HUDEP-2 (cell line): ENCODE results near the gene HMCN2.

Source experiments
- DNase-seq, 76 experiments: peaks; one replicate each; lab custom pipeline; 2025; ENCODE audit not compliant: unreplicated experiment in 76 of 76; lab: John Stamatoyannopoulos, UW

Gene HMCN2

DNA sequence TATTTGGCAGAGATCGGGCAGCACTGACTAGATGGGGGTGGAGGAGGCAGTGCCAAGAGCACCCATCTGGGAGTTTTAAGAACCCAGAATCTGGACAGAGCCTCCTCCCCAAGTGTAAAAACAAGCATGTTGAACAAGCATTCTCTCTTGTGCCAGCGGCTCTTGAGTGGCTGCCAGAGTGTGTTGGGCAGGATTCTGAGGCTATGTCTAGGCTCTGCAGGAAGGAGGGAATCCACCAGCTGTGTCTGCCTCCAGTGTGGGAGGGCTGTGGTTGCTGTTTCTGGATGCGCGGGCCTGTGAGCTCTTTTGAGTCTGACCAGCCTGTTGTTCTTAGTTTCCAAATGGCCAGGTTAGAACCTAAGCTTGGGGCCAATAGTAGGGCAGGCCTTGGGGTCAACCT, 39.8 kb downstream of the HMCN2 start:
- no peak for DNase-seq

DNA sequence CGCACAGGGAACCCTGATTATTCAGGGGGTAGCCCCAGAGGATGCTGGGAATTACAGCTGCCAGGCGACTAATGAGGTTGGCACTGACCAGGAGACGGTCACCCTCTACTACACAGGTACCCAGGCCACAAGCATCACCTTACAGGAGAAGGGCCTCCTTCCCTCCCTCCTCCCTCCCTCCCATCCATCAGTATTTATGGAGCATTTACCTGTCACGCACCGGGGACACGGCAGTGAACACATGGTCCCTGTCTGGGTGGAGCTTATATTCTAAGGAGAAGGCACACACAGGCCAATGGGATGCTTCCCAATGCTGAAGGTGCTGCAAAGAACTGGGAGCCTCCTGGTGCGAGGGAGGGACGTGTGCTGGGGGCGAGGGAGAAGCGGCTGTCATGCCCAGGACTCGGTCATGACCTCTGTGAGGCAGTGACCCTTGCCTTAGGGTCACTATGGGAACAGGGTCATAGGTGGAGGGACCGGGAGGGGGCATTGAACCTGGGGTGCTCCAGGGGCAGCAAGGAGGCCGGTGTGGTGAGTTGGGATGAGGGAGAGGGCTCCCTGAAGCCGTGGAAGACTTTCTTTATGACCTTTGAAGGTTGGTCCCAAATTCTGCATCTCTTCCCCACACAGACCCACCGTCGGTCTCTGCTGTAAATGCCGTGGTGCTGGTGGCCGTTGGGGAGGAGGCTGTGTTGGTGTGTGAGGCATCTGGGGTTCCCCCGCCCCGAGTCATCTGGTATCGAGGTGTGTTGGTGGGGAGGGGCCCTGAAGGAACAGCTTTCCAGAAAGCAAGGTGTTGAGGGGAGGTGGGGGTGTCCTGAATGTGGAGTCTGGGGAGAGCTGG, 41.5 kb downstream of the HMCN2 start:
- no peak for DNase-seq

- no peak for DNase-seq
Measured at GRCh38 chr9:130307667-130307943, 42.0 kb downstream of the HMCN2 start.

GRCh38 chr9:130308081-130308571, 42.6 kb downstream of the HMCN2 start:
- no peak for DNase-seq

DNA sequence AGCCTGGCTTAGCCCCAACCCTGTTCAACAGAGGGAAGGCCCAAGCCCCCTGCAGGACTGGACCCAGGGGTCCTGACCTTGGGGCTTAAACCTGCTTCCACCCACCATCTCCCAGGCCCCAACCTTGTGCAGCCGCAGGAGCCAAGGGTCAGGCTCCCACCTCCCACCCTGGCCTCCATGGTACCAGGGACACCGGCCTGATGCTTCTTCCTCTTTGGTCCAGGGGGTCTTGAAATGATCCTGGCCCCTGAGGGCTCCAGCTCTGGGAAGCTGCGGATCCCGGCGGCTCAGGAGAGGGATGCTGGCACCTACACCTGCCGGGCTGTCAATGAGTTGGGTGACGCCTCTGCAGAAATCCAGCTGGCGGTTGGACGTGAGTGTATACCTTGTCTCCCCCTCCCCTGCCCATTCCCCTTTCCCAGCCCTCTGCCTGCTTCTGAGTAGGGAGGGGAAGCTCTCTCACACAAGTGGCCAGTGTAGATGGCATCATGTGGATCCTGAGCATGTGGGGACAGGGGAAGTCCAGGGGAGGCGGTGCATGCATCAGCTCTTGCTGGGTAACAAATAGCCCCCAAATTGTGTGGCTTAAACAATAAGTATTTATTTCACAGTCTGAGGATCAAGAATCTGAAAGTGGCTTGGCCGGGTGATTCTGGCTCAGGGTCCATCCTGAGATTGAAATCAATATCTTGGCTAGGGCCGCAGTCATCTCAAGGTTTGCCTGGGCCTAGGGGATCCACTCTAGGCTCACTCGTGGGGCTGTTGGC, 44.3 kb downstream of the HMCN2 start:
- no peak for DNase-seq

DNA sequence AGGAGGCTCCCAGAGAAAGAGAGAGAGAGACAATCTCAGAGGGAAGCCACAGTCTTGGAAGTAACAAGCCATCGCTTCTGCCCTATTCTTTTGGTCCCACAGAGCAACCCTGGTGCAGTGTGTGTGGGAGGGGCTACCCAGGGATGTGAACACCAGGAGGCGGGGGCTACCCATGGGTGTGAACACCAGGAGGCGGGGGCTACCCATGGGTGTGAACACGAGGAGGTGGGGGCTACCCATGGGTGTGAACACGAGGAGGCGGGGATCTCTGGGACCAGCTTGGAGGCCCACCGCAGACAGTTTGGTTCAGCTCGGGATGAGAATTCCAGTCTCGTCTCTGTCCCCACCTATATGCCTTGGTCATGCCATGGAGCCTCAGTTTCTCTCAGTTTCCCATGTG, 44.9 kb downstream of the HMCN2 start:
- no peak for DNase-seq

DNA sequence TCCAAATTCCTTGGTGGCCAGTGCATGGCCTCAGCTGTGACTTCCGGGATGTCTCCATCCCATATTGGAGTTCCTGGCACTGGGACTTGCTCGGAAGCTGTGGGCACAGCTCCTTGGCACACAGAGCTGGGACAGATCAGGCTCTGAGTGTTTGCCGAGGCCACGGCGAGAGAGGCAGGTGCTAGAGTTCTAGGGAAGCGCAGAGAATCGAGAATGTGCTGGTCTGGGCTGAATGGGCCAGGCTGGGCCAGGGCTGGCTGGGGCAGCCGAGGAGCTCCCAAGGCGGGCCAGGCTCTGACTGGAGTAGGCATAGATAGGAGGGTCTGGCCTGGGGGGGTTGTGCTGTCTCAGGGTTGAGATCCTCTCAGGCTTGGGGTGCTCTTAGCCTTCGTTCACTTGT, 45.4 kb downstream of the HMCN2 start:
- no peak for DNase-seq

DNA sequence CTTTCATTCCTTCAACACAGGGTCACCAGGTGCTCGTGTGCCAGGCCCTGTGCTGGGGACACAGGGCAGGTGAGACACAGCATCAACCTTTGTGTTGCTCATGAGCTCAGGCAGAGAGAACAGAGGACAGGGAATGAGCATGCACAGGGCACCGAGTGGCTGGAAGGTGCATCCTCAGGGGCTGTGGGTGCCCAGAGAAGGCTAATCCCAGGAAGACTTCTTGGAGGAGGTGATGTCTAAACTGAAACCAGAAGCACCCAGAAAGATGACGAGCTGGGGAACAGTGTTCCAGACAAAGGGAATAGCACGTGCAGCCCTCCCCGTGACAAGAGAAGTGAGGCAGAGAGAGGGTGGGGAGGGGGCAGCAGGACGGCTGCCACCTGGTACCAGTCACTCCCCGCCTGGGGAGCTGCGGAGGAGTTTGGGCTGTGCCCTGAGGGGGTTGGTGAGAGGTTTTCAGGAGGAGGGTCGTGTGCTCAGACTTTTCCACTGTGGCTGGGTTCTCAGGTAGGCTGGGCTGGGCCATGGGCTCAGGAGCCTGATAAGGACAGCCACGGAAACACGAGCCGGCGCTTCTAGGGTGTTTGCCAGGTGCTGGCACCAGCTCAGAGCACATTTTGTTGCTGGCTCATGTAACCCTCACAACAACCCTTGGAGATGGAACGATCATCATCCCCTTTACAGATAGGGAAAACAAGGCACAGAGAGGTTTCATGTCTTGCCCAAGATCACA, 46.0 kb downstream of the HMCN2 start:
- DNase-seq: no peak

- DNase-seq: no peak
Measured at GRCh38 chr9:130313103-130313858, 47.7 kb downstream of the HMCN2 start.

- DNase-seq: no peak
Measured at GRCh38 chr9:130315446-130316226, 50.1 kb downstream of the HMCN2 start.

GRCh38 chr9:130316430-130316829, 50.9 kb downstream of the HMCN2 start:
- no peak for DNase-seq

DNA sequence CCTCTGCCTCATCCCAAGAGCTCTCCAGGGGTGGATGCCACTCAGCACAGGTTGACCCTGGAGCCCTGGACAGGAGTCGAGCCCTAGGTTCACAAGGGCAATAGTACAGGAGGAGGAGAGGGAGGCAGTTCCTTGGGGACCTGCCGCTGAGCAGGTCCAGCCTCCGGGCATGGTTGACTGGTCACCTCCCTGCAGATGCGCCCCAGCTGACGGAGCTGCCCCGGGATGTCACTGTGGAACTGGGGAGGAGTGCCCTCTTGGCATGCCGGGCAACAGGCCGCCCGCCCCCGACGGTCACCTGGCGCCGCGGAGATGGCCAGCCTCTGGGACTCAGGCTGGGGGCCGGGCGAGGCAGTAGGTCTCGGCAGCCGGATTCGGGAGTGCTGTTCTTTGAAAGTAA, 53.7 kb downstream of the HMCN2 start:
- DNase-seq: no peak

DNA sequence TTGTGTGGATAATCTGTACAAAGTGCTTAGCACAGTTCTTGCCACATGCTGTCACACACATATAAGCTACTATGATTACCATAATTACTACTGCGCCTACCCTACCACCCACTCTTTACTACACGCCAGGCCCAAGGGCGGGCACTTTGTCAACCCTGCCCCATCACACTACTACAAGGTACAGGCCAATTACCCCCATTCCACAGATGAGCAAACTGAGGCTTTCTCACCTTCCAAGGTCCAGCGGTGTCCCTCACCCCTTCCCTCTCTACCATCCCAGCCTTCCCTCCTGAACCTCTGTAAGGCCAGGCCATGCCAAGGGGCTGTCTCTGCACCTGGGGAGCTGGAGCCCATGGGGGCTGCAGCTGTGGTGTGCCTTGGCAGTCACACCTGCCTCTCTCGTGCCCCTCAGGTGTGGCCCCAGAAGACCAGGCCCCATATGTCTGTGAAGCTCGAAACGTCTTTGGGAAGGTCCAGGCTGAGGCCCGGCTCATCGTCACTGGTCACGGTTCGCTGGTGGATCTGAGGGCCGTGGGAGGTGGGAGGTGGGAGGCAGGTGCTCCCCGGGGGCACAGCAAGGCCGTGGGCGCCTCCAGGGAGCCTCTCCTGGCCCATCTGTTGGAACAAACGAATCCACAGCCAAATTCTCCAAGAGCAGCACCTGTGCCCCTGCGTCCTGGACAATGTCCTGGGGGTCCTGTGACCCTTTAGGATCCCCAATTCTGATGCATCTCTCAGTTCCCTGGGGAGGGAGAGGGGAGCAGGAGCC, 54.6 kb downstream of the HMCN2 start:
- DNase-seq: peak in 1 of 76 experiments; percentile 5

GRCh38 chr9:130320723-130321481, 55.3 kb downstream of the HMCN2 start:
- peak in 73 of 76 experiments; percentile 37 to 86 (median 72) for DNase-seq

DNA sequence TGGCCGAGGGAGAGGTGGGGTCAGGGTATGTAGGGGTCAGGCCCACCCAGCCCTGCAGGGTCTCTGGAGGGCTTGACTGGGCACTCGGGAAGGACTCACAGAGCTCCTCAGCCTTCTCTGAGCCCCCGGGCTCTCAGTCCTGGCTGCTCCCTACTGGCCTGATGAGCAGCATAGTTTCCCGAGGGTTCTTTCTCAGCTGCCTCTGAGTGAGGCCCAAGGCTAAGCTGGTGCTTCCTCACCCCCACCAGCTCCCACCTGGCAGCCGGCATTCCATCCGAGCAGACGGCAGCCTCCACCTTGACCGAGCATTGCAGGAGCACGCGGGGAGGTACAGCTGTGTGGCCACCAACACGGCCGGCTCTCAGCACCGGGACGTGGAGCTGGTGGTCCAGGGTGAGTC, 56.0 kb downstream of the HMCN2 start:
- DNase-seq: no peak

DNA sequence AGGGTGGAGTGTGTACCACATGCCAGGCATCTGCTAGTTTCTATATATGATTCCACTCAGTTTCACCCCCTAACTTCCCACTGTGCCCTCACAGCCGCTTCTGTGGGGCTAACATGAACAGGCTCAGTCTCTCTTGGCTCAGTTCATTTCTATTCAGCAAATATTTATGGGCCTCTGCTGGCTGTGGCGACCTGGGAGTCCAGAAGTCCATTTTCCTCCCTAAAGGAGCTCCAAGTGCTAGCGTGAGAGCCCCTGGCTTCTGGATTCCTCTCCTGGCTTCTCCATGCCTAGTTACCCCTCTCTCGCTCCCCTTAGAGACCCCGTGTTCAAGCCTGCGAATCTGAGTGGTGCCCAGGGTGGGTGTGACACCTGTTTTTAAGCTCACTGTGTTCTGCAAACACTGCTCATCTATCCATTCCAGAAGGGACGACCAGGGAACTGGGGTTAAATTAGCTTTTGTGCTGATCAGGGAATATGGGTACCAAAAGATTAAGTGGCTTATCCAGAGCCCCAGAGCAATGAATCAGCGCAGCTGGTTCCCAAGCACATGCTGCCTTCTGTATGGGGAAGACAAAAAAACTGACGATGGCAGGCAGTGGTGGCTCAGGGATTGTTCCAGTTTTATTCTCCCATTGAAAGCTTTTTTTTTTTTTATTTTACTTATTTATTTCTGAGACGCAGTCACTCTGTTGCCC, 57.6 kb downstream of the HMCN2 start:
- no peak for DNase-seq

DNA sequence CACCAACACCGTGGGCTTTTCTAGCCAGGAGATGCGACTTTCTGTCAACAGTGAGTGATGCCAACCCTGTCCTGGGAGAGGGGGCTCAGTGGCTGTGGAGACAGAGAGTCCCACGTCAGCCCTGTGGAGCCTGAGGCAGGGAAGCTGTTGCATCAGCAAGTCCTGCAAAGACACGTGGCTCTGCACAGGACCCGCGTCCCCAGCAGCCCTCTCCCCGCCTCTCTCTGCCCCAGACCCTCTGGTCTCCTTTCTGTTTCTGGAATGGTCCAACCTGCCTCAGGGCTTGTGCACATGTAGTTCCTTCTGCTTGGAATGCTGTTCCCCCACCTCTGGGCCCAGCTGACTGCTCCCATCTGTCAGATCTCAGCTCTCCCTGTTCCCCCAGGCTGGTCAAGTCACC, 60.4 kb downstream of the HMCN2 start:
- no peak for DNase-seq
